Measurements from ENCODE around the gene PACSIN2. TPM values are rescaled to one million over a fixed set of nuclear protein-coding genes. Genes with fewer than 3 reads are reported as not detected.

Gene PACSIN2
- total RNA-seq, 5 donors from 2014 or later (not counting 1 experiment from before 2014, with no cell fraction given) = 25.9 to 49.0 (median 40.4) TPM

- ATAC-seq (replicated peaks in 1 of 4) = no peak
- no peaks in the 10 kb centered on the region for H3K27me3 ChIP-seq (replicated peaks in 1 of 2; ENCODE audit: control insufficient read depth in 2 of 2, extremely low read depth in 1 of 2, insufficient read depth in 2 of 2, low read length in 1 of 2)
- Mint-ChIP-seq H3K36me3 (peaks cover 22% of the 10 kb centered on the region), H3K4me3 (no peak overlapping the region), H3K4me1 (peaks cover 26 to 50% (median 35%) of the 10 kb centered on the region in 3 donors), H3K9me3 (no peaks in the 10 kb centered on the region), H3K27me3 (no peaks in the 10 kb centered on the region), H3K27ac (no peak overlapping the region)
- POLR2A ChIA-PET = no interaction called here
- H3K36me3 ChIP-seq (ENCODE audit: control insufficient read depth in 2 of 2, extremely low read depth in 1 of 2, insufficient read depth in 1 of 2, low read length in 1 of 2) = peaks cover 20 to 44% of the 10 kb centered on the region in 2 donors
- WGBS (ENCODE audit: insufficient coverage) = 76% methylated on average over 12 of the region's 13 CpGs
- no peak overlapping the region for H3K27ac ChIP-seq (ENCODE audit: low read length)
- no peak for DNase-seq
- H3K9me3 ChIP-seq = no peaks in the 10 kb centered on the region
- no peak overlapping the region for H3K4me3 ChIP-seq (ENCODE audit: control insufficient read depth in 1 of 2, extremely low read depth in 1 of 2, low read length in 1 of 2)
- CTCF ChIA-PET = no interaction called here
- H3K4me1 ChIP-seq (ENCODE audit: control insufficient read depth in 1 of 2, extremely low read depth in 1 of 2, insufficient read depth in 2 of 2, low read length in 2 of 2) = peaks cover 14 to 76% of the 10 kb centered on the region in 2 experiments
Measured at GRCh38 chr22:42891008-42891407, 123.9 kb downstream of the PACSIN2 start.

- CTCF ChIA-PET = no interaction called here
- POLR2A ChIA-PET = no interaction called here
- H3K36me3 ChIP-seq (ENCODE audit: control insufficient read depth in 2 of 2, extremely low read depth in 1 of 2, insufficient read depth in 1 of 2, low read length in 1 of 2) = peaks cover 26 to 57% of the 10 kb centered on the region in 2 donors
- H3K27me3 ChIP-seq (replicated peaks in 1 of 2; ENCODE audit: control insufficient read depth in 2 of 2, extremely low read depth in 1 of 2, insufficient read depth in 2 of 2, low read length in 1 of 2) = no peaks in the 10 kb centered on the region
- Mint-ChIP-seq H3K4me3 (peak overlapping the region in 1 of 3 donors; percentile 1), H3K36me3 (peaks cover 25% of the 10 kb centered on the region), H3K4me1 (peaks cover 10 to 33% (median 21%) of the 10 kb centered on the region in 3 donors), H3K9me3 (no peaks in the 10 kb centered on the region), H3K27ac (peak overlapping the region in 1 of 2 donors; percentile 68), H3K27me3 (no peaks in the 10 kb centered on the region)
- no peak for ATAC-seq (replicated peaks in 1 of 4)
- no peak overlapping the region for H3K4me3 ChIP-seq (ENCODE audit: control insufficient read depth in 1 of 2, extremely low read depth in 1 of 2, low read length in 1 of 2)
- no peak overlapping the region for H3K27ac ChIP-seq (ENCODE audit: low read length)
- no peak for DNase-seq
- WGBS (ENCODE audit: insufficient coverage) = 57% methylated on average over 3 of the region's 4 CpGs
- H3K4me1 ChIP-seq (ENCODE audit: control insufficient read depth in 1 of 2, extremely low read depth in 1 of 2, insufficient read depth in 2 of 2, low read length in 2 of 2) = peaks cover 3 to 59% of the 10 kb centered on the region in 2 experiments
- no peaks in the 10 kb centered on the region for H3K9me3 ChIP-seq
Measured at GRCh38 chr22:42889304-42889703, 125.6 kb downstream of the PACSIN2 start.

- Mint-ChIP-seq H3K36me3 (peaks cover 36% of the 10 kb centered on the region), H3K27me3 (no peaks in the 10 kb centered on the region), H3K9me3 (no peaks in the 10 kb centered on the region), H3K4me3 (no peak overlapping the region), H3K4me1 (peaks cover 4 to 24% (median 12%) of the 10 kb centered on the region in 3 donors), H3K27ac (peak overlapping the region in 1 of 2 donors; percentile 22)
- Histone ChIP-seq H3K4me3 (ENCODE audit: control insufficient read depth in 1 of 2, extremely low read depth in 1 of 2, low read length in 1 of 2) (no peak overlapping the region), H3K4me1 (ENCODE audit: control insufficient read depth in 1 of 2, extremely low read depth in 1 of 2, insufficient read depth in 2 of 2, low read length in 2 of 2) (peaks cover 0 to 46% of the 10 kb centered on the region in 2 experiments), H3K36me3 (ENCODE audit: control insufficient read depth in 2 of 2, extremely low read depth in 1 of 2, insufficient read depth in 1 of 2, low read length in 1 of 2) (peaks cover 34 to 65% of the 10 kb centered on the region in 2 donors), H3K27ac (ENCODE audit: low read length) (no peak overlapping the region), H3K9me3 (no peaks in the 10 kb centered on the region), H3K27me3 (replicated peaks in 1 of 2; ENCODE audit: control insufficient read depth in 2 of 2, extremely low read depth in 1 of 2, insufficient read depth in 2 of 2, low read length in 1 of 2) (no peaks in the 10 kb centered on the region)
- ATAC-seq (replicated peaks in 1 of 4) (no peak), DNase-seq (no peak)
- WGBS (ENCODE audit: insufficient coverage) = 78% methylated on average over 7 of the region's 14 CpGs
- CTCF ChIA-PET = interaction anchor here in 1 of 2 donors (0.5 kb wide), 1 partner anchor 458 kb away, joined by 4 read pairs; no protein-coding TSS in a partner anchor
- POLR2A ChIA-PET = no interaction called here
Measured at GRCh38 chr22:42887523-42888507, 127.1 kb downstream of the PACSIN2 start.

- ChIA-PET CTCF (no interaction called here), POLR2A (no interaction called here)
- Histone ChIP-seq H3K36me3 (ENCODE audit: control insufficient read depth in 2 of 2, extremely low read depth in 1 of 2, insufficient read depth in 1 of 2, low read length in 1 of 2) (peaks cover 33 to 71% of the 10 kb centered on the region in 2 donors), H3K27me3 (replicated peaks in 1 of 2; ENCODE audit: control insufficient read depth in 2 of 2, extremely low read depth in 1 of 2, insufficient read depth in 2 of 2, low read length in 1 of 2) (no peaks in the 10 kb centered on the region), H3K4me3 (ENCODE audit: control insufficient read depth in 1 of 2, extremely low read depth in 1 of 2, low read length in 1 of 2) (no peak overlapping the region), H3K27ac (ENCODE audit: low read length) (no peak overlapping the region), H3K9me3 (no peaks in the 10 kb centered on the region), H3K4me1 (ENCODE audit: control insufficient read depth in 1 of 2, extremely low read depth in 1 of 2, insufficient read depth in 2 of 2, low read length in 2 of 2) (peaks cover 0 to 39% of the 10 kb centered on the region in 2 experiments)
- no peak overlapping the region for H3K27ac Mint-ChIP-seq
- no peaks in the 10 kb centered on the region for H3K9me3 Mint-ChIP-seq
- H3K4me1 Mint-ChIP-seq = peaks cover 4 to 19% (median 12%) of the 10 kb centered on the region in 3 donors
- H3K36me3 Mint-ChIP-seq = peaks cover 39% of the 10 kb centered on the region
- H3K4me3 Mint-ChIP-seq = no peak overlapping the region
- no peaks in the 10 kb centered on the region for H3K27me3 Mint-ChIP-seq
- WGBS (ENCODE audit: insufficient coverage) = 95% methylated on average over 2 of the region's 7 CpGs
- DNase-seq (no peak), ATAC-seq (replicated peaks in 1 of 4) (no peak)
Measured at GRCh38 chr22:42887120-42887519, 127.8 kb downstream of the PACSIN2 start.

- no peak overlapping the region for H3K27ac ChIP-seq (ENCODE audit: low read length)
- H3K36me3 Mint-ChIP-seq = peaks cover 39% of the 10 kb centered on the region
- POLR2A ChIA-PET = no interaction called here
- DNase-seq = no peak
- H3K4me3 Mint-ChIP-seq = no peak overlapping the region
- H3K27me3 ChIP-seq (replicated peaks in 1 of 2; ENCODE audit: control insufficient read depth in 2 of 2, extremely low read depth in 1 of 2, insufficient read depth in 2 of 2, low read length in 1 of 2) = no peaks in the 10 kb centered on the region
- H3K9me3 ChIP-seq = no peaks in the 10 kb centered on the region
- H3K4me1 Mint-ChIP-seq = peaks cover 4 to 16% (median 12%) of the 10 kb centered on the region in 3 donors
- H3K36me3 ChIP-seq (ENCODE audit: control insufficient read depth in 2 of 2, extremely low read depth in 1 of 2, insufficient read depth in 1 of 2, low read length in 1 of 2) = peaks cover 31 to 76% of the 10 kb centered on the region in 2 donors
- H3K4me3 ChIP-seq (ENCODE audit: control insufficient read depth in 1 of 2, extremely low read depth in 1 of 2, low read length in 1 of 2) = no peak overlapping the region
- CTCF ChIA-PET = interaction anchor here in 1 of 2 donors (0.6 kb wide), 1 partner anchor 157 kb away, joined by 4 read pairs; no protein-coding TSS in a partner anchor
- no peaks in the 10 kb centered on the region for H3K27me3 Mint-ChIP-seq
- ATAC-seq (replicated peaks in 1 of 4) = no peak
- peaks cover 0 to 23% of the 10 kb centered on the region in 2 experiments for H3K4me1 ChIP-seq (ENCODE audit: control insufficient read depth in 1 of 2, extremely low read depth in 1 of 2, insufficient read depth in 2 of 2, low read length in 2 of 2)
- no peak overlapping the region for H3K27ac Mint-ChIP-seq
- 94% methylated on average over 7 of the region's 9 CpGs for WGBS (ENCODE audit: insufficient coverage)
- H3K9me3 Mint-ChIP-seq = no peaks in the 10 kb centered on the region
Measured at GRCh38 chr22:42885446-42885845, 129.5 kb downstream of the PACSIN2 start.

- Mint-ChIP-seq H3K4me1 (peaks cover 4 to 16% (median 12%) of the 10 kb centered on the region in 3 donors), H3K9me3 (no peaks in the 10 kb centered on the region), H3K27ac (no peak overlapping the region), H3K27me3 (no peaks in the 10 kb centered on the region), H3K36me3 (peaks cover 42% of the 10 kb centered on the region), H3K4me3 (no peak overlapping the region)
- Histone ChIP-seq H3K27me3 (replicated peaks in 1 of 2; ENCODE audit: control insufficient read depth in 2 of 2, extremely low read depth in 1 of 2, insufficient read depth in 2 of 2, low read length in 1 of 2) (no peaks in the 10 kb centered on the region), H3K9me3 (no peaks in the 10 kb centered on the region), H3K4me3 (ENCODE audit: control insufficient read depth in 1 of 2, extremely low read depth in 1 of 2, low read length in 1 of 2) (no peak overlapping the region), H3K36me3 (ENCODE audit: control insufficient read depth in 2 of 2, extremely low read depth in 1 of 2, insufficient read depth in 1 of 2, low read length in 1 of 2) (peaks cover 33 to 82% of the 10 kb centered on the region in 2 donors), H3K4me1 (ENCODE audit: control insufficient read depth in 1 of 2, extremely low read depth in 1 of 2, insufficient read depth in 2 of 2, low read length in 2 of 2) (peaks cover 0 to 19% of the 10 kb centered on the region in 2 experiments), H3K27ac (ENCODE audit: low read length) (no peak overlapping the region)
- POLR2A ChIA-PET = no interaction called here
- WGBS (ENCODE audit: insufficient coverage) = 88% methylated on average over 3 of the region's 7 CpGs
- DNase-seq = no peak
- ATAC-seq (replicated peaks in 1 of 4) = no peak
- CTCF ChIA-PET = no interaction called here
Measured at GRCh38 chr22:42884616-42885375, 130.2 kb downstream of the PACSIN2 start.

Measured in T-cell (primary cell).